ENCODE results near the gene DDR1.

DDR1 gene

GRCh38 chr6:30883685-30884520 is at the start of gene DDR1:
Gene DDR1, plus strand, starts transcription at chr6:30884519. Its CDS starts 4,211 bp downstream, at chr6:30888730.
- TF ChIP-seq CTCF (conservative IDR thresholded peaks at IDR 0.05; ENCODE audit: low read depth, low read length), result no peak
- no peak for DNase-seq (ENCODE audit: low read depth)
- peak within 1 kb of the TSS; percentile 75 for H3K4me3 ChIP-seq (ENCODE audit: low read length)

GRCh38 chr6:30834646-30835045 is 49.7 kb upstream of the DDR1 start:
- no peak for DNase-seq (ENCODE audit: low read depth)
- no peak for TF ChIP-seq CTCF (conservative IDR thresholded peaks at IDR 0.05; ENCODE audit: low read depth, low read length)
- no peak overlapping the region for H3K4me3 ChIP-seq (ENCODE audit: low read length)

- H3K4me3 ChIP-seq (ENCODE audit: low read length), result no peak overlapping the region
- DNase-seq (ENCODE audit: low read depth), result no peak
- no peak for TF ChIP-seq CTCF (conservative IDR thresholded peaks at IDR 0.05; ENCODE audit: low read depth, low read length)
These were observed 48.7 kb upstream of the DDR1 start for GRCh38 chr6:30835576-30835975.

GRCh38 chr6:30836431-30836866 is 47.9 kb upstream of the DDR1 start:
- DNase-seq (ENCODE audit: low read depth), result peak; percentile 79
- no peak overlapping the region for H3K4me3 ChIP-seq (ENCODE audit: low read length)
- no peak for TF ChIP-seq CTCF (conservative IDR thresholded peaks at IDR 0.05; ENCODE audit: low read depth, low read length)

GRCh38 chr6:30836957-30837356 is 47.4 kb upstream of the DDR1 start:
- H3K4me3 ChIP-seq (ENCODE audit: low read length), result no peak overlapping the region
- no peak for DNase-seq (ENCODE audit: low read depth)
- TF ChIP-seq CTCF (conservative IDR thresholded peaks at IDR 0.05; ENCODE audit: low read depth, low read length), result no peak

GRCh38 chr6:30837432-30837831 is 46.9 kb upstream of the DDR1 start:
- no peak for DNase-seq (ENCODE audit: low read depth)
- no peak for TF ChIP-seq CTCF (conservative IDR thresholded peaks at IDR 0.05; ENCODE audit: low read depth, low read length)
- H3K4me3 ChIP-seq (ENCODE audit: low read length), result no peak overlapping the region

GRCh38 chr6:30837870-30838269 is 46.4 kb upstream of the DDR1 start:
- TF ChIP-seq CTCF (conservative IDR thresholded peaks at IDR 0.05; ENCODE audit: low read depth, low read length), result no peak
- no peak for DNase-seq (ENCODE audit: low read depth)

More at GRCh38 chr6:30837870-30838269, 46.4 kb upstream of the DDR1 start:
- H3K4me3 ChIP-seq (ENCODE audit: low read length), result no peak overlapping the region

Measured in retinal pigment epithelial cell (primary cell).